Gastrocnemius medialis (tissue), 4 donors: Measurements from ENCODE around the gene SERPINA12.

Experiments
- POLR2A ChIP-seq, 2 donors: fragments of 450-650 bp; IDR thresholded peaks; one replicate each; pipeline ENCODE4 v1.6.1; 2017; ENCODE audit warnings: antibody characterized with exemption in 2 of 2, mild to moderate bottlenecking in 2 of 2, moderate library complexity in 2 of 2
- TF ChIP-seq, protein P1 (sequence below), 5 experiments: fragments of 450-650 bp in 3 of 5; fragments of 200-600 bp in 2 of 5; sonication (generic) in 2 of 5; IDR thresholded peaks in 4 of 5; conservative IDR thresholded peaks in 1 of 5; 1 replicate in 4 of 5; 2 replicates in 1 of 5; pipeline ENCODE4 v1.5.1; 2016 to 2019; ENCODE audit warnings: antibody characterized with exemption in 5 of 5, mild to moderate bottlenecking in 3 of 5, moderate library complexity in 3 of 5

DNA sequence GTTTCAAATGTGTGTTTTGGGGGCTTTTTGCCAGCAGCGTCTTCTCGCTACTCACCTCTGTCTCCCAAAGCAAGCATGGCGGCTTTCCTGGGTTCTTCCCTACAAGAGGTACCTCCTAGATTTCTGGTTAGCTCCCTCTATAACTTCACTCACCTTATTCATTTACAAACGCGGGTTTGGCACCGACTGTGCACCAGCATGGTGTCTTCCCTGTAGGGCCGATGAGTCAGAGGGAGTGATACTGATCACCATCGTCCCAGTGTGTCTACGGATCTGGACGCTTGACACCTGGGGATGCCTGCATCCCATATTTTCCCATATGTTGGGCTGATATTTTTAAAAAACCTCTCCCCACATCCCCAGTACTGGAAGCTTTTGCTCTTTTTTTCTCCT, 8.0 kb upstream of the SERPINA12 start:
- TF ChIP-seq, protein P1, sequence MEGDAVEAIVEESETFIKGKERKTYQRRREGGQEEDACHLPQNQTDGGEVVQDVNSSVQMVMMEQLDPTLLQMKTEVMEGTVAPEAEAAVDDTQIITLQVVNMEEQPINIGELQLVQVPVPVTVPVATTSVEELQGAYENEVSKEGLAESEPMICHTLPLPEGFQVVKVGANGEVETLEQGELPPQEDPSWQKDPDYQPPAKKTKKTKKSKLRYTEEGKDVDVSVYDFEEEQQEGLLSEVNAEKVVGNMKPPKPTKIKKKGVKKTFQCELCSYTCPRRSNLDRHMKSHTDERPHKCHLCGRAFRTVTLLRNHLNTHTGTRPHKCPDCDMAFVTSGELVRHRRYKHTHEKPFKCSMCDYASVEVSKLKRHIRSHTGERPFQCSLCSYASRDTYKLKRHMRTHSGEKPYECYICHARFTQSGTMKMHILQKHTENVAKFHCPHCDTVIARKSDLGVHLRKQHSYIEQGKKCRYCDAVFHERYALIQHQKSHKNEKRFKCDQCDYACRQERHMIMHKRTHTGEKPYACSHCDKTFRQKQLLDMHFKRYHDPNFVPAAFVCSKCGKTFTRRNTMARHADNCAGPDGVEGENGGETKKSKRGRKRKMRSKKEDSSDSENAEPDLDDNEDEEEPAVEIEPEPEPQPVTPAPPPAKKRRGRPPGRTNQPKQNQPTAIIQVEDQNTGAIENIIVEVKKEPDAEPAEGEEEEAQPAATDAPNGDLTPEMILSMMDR (IDR thresholded peaks at IDR 0.05 in 4 of 5, conservative IDR thresholded peaks at IDR 0.05 in 1 of 5) = no peak
- TF ChIP-seq POLR2A (IDR thresholded peaks at IDR 0.05) = no peak
